ENCODE data around the gene PDLIM5. TPM values are rescaled to one million over a fixed set of nuclear protein-coding genes. Genes with fewer than 3 reads are reported as not detected.

The PDLIM5 gene
- polyA plus RNA-seq, 1 donor (not counting 4 experiments of a cell fraction or from before 2014, with no cell fraction given), result 112 TPM

DNA sequence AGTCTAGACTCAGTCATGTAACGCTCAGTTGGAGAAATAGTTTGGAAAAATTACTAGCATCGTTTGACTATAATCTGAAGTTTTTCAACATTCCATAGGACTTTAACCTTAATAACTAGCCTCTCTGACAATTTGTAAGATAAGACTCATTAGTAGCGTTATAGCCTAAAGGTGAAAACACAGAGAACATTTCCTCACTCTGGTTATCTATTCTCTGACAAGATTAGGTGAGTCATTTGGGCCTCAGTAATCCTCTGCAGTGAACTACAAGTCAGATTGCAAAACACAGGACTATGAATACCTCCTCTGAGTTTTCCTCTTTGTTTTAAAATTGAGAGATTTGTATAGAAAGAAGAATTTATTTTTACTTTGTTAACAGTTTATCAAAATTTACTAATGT is 31.8 kb upstream of the PDLIM5 start:
- TF ChIP-seq EZH2 (IDR thresholded peaks at IDR 0.05; ENCODE audit: low read length) (no peak), CTCF (optimal IDR thresholded peaks at IDR 0.05 in 1 of 3, IDR thresholded peaks at IDR 0.05 in 1 of 3, conservative IDR thresholded peaks at IDR 0.05 in 1 of 3; ENCODE audit: extremely low read depth in 1 of 3, insufficient read depth in 2 of 3, low read length in 3 of 3) (no peak)
- peak overlapping the region in 1 of 3 experiments; percentile 13 for H3K4me3 ChIP-seq (ENCODE audit: control insufficient read depth in 2 of 3, extremely low read depth in 1 of 3, insufficient read depth in 2 of 3, low read depth in 1 of 3, low read length in 3 of 3)
- peak; percentile 88 for FAIRE-seq

GRCh38 chr4:94420356-94420755 is 31.4 kb upstream of the PDLIM5 start:
- Histone ChIP-seq H3K4me1 (ENCODE audit: control insufficient read depth, extremely low read depth, insufficient read depth, low read length) (peaks cover 13% of the 10 kb centered on the region), H3K9me1 (ENCODE audit: control insufficient read depth, extremely low read depth, insufficient read depth, low read length) (no peaks in the 10 kb centered on the region), H2AFZ (ENCODE audit: control insufficient read depth, low read length) (no peak overlapping the region), H3K79me2 (ENCODE audit: control insufficient read depth, insufficient read depth, low read length) (no peaks in the 10 kb centered on the region), H3K4me2 (ENCODE audit: control insufficient read depth, extremely low read depth, insufficient read depth, low read depth, low read length) (peak overlapping the region; percentile 40), H3K9ac (ENCODE audit: control insufficient read depth, extremely low read depth, insufficient read depth, low read length) (no peak overlapping the region), H3K9me3 (ENCODE audit: control insufficient read depth, low read depth, low read length) (no peaks in the 10 kb centered on the region), H4K20me1 (ENCODE audit: control insufficient read depth, extremely low read depth, insufficient read depth, low read length) (no peaks in the 10 kb centered on the region), H3K36me3 (ENCODE audit: control insufficient read depth in 2 of 2, extremely low read depth in 1 of 2, insufficient read depth in 2 of 2, low read length in 2 of 2) (no peaks in the 10 kb centered on the region), H3K4me3 (ENCODE audit: control insufficient read depth in 2 of 3, extremely low read depth in 1 of 3, insufficient read depth in 2 of 3, low read depth in 1 of 3, low read length in 3 of 3) (no peak overlapping the region), H3K27me3 (ENCODE audit: control insufficient read depth, extremely low read depth, insufficient read depth, low read length) (no peaks in the 10 kb centered on the region), H3K27ac (ENCODE audit: control insufficient read depth, insufficient read depth, low read length) (peak overlapping the region; percentile 42)
- no peak for TF ChIP-seq CTCF (optimal IDR thresholded peaks at IDR 0.05 in 1 of 3, IDR thresholded peaks at IDR 0.05 in 1 of 3, conservative IDR thresholded peaks at IDR 0.05 in 1 of 3; ENCODE audit: extremely low read depth in 1 of 3, insufficient read depth in 2 of 3, low read length in 3 of 3)
- dilution Hi-C loops (cut with MboI; ENCODE audit: extremely low pct_ligation_motif_present, low sequenced_read_pairs), result no loop called here
- no peak for DNase-seq (ENCODE audit: low read depth, low spot score)
- FAIRE-seq, result no peak

More for the DNA sequence above, 31.8 kb upstream of the PDLIM5 start:
- no peaks in the 10 kb centered on the region for H4K20me1 ChIP-seq (ENCODE audit: control insufficient read depth, extremely low read depth, insufficient read depth, low read length)
- no peak overlapping the region for H3K9ac ChIP-seq (ENCODE audit: control insufficient read depth, extremely low read depth, insufficient read depth, low read length)
- dilution Hi-C loops (cut with MboI; ENCODE audit: extremely low pct_ligation_motif_present, low sequenced_read_pairs), result no loop called here
- H2AFZ ChIP-seq (ENCODE audit: control insufficient read depth, low read length), result no peak overlapping the region
- H3K36me3 ChIP-seq (ENCODE audit: control insufficient read depth in 2 of 2, extremely low read depth in 1 of 2, insufficient read depth in 2 of 2, low read length in 2 of 2), result no peaks in the 10 kb centered on the region
- peak overlapping the region; percentile 55 for H3K4me2 ChIP-seq (ENCODE audit: control insufficient read depth, extremely low read depth, insufficient read depth, low read depth, low read length)
- H3K9me3 ChIP-seq (ENCODE audit: control insufficient read depth, low read depth, low read length), result no peaks in the 10 kb centered on the region
- H3K79me2 ChIP-seq (ENCODE audit: control insufficient read depth, insufficient read depth, low read length), result no peaks in the 10 kb centered on the region
- H3K9me1 ChIP-seq (ENCODE audit: control insufficient read depth, extremely low read depth, insufficient read depth, low read length), result no peaks in the 10 kb centered on the region
- H3K4me1 ChIP-seq (ENCODE audit: control insufficient read depth, extremely low read depth, insufficient read depth, low read length), result peaks cover 13% of the 10 kb centered on the region
- H3K27me3 ChIP-seq (ENCODE audit: control insufficient read depth, extremely low read depth, insufficient read depth, low read length), result no peaks in the 10 kb centered on the region
- peak overlapping the region; percentile 42 for H3K27ac ChIP-seq (ENCODE audit: control insufficient read depth, insufficient read depth, low read length)
- peak; percentile 30 for DNase-seq (ENCODE audit: low read depth, low spot score)
